NCI-H146 treated with DMSO at 0.1 percent for 48 hours (cell line): ENCODE data around the gene TMEM72.
A peak's percentile ranks its signal among the peaks of the same experiment; 100 is the strongest.

Experiments
- DNase-seq: peaks from one replicate; lab custom pipeline; 2025; ENCODE audit not compliant: unreplicated experiment; lab: John Stamatoyannopoulos, UW

TMEM72 gene

DNA sequence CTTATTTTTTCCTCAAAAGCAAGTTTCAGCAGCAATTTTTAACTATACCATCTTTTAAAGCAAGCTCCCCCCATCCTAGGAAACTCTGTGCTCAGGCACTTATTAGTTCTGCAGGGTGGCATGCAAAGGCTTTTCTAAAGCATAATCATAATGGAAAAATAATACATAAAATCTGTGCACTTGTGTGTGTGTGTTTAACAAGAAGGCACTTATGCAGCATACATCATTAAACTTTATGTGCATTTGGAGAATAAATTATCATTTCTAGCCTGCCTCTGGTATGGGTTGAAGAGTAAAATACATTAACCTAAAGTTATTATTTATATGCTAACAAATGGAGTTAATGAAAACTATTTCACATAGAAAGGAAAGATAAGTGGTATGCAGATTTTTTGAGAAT is 42.9 kb downstream of the TMEM72 start:
- no peak for DNase-seq

DNA sequence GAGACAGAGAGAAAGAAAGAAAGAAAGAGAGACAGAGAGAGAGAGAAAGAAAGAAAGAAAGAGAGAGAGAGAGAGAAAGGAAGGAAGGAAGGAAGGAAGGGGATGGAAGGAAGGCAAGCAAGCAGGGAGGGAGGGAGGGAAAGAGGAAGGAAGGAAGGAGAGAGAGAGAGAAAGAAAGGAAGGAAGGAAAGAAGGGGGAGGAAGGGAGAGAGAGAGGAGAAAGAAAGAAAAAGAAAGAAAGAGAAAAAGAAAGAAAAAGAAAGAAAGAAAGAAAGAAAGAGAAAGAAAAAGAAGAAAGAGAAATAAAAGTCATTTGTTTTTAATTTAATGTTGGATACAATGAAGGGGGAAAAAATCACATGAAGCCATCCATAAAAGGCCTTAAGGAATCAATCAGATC is 43.8 kb downstream of the TMEM72 start:
- DNase-seq, result no peak

DNA sequence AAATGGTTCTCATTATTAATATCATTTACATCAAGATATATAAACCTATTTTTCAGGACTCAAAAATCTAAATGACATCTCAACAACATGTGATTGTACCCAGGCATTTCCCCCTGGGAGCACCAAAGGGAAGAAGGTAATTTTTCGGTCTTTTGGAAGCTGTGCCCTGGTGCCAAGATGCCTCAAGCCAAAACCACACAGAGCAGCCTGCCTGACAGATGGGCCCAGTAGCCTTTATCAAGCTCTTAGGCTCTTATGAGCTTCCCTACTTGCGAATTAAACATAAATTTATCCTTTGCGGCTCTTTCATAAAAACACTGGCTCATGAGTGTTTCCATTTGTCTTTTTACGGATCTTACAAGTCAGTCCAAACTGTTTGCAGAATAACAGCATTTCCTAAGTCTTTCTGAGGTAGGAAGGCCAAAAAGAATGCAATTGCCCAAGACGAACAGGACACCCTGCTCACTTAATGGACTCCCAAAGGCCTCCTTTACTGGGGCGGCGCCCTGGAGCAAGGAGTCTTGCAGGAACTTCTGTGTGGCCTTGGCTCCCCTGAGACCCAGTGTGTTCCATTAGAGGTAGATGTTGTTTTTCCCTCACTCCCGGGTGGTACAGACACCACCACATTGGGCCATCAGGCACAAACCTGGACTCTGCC is 44.4 kb downstream of the TMEM72 start:
- no peak for DNase-seq

DNA sequence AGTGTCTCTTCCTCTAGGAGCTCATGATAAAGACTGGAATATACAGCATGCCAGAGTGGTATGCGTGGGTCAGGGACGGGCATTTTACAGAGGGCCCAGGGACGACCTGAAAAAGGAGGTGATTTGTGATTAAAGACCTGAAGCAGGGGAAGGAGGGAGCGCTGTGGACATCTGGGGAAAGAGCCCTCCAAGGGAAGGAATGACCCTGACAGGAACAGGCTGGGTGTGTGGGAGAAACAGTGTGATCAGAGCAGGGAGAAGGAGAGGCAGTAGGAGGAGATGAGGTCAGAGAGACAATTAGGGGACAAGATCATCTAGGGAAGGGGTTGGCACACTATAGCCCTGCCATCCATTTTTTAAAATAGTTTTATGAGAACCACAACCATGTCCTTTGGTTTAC is 45.1 kb downstream of the TMEM72 start:
- no peak for DNase-seq

DNA sequence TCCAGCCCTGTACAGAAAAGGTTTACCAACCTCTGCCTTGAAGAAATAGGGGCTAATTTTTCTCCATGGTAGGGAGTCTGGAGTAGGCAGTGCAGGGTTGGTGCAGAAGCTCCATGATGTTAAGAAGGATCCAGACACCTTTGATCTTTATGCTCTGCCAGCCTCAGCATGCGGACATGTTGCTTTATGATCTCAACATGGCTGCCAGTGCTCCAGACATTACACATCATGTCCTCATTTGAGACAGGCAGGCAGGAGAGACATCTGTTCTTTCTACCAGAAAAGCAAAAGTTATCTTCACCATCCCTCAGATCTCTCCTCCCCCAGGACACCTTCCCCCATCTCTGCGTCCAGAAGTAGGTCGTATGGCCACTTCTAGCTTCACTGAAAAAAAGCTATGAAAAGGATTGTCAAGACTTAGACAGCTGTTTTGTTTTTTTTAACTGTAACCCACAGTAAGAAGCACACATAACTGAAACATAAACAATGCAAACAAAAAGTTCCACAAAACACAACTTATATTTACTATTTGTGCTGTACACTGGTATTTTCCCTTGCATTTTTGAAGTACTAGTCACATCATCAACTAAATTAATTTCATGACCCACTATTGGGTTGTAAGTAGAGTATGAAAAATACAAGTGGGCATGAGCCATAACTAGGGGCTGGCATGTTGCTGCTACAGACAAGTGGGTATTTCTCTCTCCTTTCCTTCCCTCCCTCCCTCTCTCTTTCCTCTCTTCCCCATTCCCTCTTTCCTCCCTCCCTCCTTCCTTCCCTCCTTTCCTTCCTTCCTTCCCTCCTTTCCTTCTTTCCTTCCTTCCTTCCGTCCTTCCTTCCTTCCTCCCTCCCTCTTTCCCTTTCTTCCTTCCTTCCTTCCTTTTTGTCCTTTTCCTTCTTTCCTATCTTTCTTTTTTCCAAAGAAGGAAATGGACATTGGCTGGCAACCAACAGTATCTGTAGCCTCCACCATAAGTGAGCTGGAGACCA is 45.9 kb downstream of the TMEM72 start:
- no peak for DNase-seq

DNA sequence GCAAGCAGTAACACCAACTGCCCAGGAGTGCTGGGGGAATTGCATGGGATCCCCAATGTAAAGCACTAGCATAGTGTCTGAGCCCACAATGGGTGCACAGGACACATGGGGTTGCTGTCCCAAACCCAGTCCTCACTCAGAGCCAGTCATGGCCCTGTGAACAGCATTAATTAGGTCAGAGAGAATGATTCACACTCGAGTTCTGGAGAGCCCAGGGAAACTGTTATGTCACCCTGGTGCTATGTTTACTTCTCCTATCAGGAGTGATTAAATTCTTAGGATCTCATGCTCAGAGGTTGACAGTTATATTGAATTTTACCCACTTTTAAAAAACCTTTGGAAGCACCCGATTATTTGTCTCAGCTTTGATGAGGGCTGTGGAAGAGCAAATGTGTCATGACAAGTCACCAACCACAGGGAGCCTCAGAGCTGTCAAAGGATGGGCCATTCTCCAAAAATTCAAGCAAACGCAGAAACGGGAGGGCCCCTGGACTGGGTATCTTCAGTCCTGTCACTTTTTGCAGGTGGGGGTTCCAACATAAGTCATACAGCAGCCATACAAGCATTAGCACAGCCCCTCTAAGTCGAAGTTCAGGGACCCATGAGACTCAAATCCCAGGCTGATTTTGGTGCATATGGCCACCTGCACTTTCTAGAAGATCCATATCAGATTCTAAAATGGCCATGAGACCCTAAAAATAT is 47.2 kb downstream of the TMEM72 start:
- DNase-seq, result no peak

DNA sequence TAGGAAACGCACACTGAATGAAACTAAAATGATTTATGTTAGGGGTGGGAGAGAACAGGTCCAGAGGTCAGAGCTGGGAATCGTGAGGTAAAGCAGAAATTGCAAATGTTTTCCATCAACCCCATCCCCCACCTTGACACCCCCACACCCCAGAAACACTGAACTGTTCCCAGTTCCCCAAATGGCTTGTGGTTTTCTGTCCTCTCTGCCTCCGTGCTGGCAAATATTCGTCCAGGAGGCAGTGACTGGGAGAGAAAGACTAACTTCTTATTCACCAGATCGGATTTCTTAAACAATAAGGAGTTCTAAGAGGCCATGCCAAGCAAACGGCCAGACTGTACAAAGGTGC is 47.7 kb downstream of the TMEM72 start:
- no peak for DNase-seq

DNA sequence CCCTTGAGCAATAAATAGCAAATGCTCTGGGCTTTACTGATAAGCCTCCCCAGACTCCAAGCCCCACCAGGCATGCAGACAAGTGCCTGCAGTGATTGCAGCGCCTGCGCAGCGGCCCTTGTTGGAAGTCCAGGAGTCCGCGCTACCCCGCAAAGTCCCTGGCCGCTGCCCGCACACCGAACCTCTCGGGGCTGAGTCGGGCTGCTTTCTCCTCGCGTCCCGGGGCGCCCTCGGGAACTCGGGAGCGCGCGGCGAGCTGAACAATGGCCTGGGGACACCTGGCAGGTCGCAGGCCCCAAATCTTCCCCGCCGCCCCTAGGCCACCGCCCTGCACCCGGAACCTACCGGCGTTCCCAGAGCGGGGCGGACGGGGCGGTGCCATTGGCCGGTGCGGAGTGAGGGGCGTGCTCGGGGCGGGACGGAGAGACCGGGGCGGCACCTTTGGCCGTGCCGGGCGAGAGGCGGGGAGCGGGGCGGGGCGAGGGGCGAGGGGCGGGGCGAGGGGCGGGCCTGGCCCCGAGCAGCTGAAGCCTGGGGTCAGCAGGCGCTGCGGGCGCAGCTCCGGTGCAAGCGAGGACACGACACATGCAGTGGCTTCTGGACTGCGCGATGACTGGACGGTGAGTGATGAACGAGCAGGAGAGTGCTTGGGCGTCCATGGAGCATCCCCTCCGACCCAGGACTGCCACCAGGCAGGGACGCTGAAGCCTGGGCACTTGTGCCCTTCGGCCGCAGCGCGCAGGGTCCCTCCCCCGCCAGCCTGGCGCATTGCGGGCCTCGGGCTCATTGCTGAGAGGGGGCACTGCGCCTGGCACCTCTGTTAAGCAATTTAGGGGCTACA is 48.3 kb downstream of the TMEM72 start, which contains the start of gene RASSF4:
Gene RASSF4, plus strand, starts transcription at position 556 of the 841 bp plus-strand sequence. CDS start 10,401 bp downstream, outside the sequence.
- DNase-seq, result peak; percentile 64

DNA sequence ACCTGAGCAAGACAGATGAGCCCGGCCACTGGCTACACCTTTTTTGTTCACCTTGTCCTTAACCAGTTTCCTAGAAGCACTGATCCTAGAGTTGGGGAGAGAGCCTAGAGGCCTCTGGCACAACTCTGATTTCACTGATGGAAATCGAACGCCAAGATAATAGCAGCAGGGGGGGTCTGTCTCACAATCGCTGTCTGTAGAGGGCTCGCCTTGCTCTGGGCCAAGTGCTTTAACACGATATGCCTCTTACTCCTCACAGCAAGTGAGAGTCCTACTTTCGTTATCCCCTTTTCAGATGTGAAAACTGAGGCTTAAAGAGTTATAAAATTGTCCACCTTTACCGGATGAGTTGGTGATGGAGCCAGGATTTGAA is 48.9 kb downstream of the TMEM72 start:
- DNase-seq, result no peak

DNA sequence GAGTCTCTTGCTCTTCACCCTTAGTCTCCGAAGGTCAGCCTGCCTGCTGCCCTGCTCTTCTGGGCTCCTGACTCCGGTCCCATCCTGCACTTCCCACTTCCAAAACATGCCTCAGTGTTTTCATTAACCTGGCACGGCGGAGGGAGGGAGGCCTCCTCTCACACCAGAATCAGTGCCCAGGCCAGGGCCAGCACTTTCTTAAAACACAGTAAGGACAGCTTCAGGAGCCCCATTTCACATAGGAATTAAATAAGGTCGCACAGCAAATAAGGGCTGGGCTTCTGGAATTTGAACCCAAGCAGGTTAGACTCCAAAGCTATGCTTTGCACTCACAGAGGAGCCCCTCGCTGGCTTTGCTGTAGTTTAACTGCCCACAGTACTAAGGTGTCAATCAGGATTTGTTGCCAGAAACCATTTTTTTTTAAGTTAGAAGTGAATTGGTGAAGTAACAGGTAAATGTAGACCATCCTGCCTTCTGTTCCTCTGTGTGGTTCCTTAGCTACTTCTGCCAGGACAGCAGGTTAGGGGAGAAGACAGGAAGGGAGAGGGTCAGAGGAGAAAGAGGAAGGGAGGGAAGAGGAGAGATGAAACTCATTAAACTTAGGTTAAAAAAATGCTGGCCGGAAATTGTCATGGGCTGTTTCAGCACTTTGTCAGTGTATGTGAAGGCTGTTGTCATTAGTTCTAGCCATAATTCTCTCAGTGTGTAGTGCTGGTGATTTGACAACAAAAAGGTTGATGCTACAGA is 49.5 kb downstream of the TMEM72 start:
- DNase-seq, result no peak

DNA sequence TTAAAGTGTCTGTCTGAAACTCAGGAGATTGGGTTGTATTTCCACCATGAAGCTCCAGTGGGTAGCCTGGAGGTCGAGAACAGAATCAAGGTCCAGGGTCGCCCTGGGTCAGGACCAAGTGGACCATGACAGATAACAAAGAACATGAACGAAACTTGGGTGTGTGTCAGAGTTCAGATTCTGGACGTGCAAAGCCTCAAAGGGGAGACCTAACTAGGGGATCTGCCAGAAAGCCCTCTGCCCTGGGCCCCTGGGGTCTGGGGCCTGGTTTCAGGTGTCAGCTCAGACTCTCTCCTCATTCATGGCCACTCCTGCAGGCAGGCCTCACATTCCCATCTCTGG is 50.1 kb downstream of the TMEM72 start:
- no peak for DNase-seq

DNA sequence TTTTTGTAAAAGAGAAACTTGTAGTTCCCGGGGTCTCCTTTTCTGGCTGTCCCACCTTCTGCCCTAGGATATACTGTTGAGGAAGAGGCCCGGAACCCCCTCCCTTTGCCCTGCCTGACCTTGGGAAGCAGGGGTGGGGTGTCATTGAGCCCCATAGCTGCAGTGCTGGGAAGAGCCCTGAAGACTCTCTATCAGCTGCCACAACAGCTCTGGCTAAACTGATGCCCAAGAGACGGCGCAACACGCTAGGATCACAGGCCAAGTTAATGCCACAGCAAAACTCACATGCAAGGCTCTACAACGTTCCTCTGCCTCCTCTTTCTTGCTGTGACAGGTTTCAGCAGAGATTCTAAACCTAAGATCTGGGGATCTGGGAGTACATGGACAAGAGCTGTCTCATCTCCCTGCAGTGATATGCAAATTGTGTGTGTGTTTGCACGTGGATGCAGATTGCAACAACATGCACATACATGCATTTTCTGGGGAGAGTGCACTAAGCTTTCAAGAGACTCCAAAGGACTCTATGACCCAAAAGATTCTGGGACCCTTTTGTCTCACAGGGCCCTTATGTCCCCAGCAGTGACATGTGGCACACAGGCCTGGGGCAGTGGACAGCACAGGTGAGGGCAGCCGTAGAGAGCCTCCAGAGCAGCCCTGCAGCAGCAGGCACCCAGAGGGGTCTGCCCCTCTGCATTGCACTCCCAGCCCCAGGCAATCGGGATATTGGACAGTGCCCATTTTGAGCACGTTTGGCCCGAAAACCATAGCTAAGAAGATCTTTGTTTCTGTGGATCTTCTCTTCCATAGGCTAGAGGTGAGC is 51.0 kb downstream of the TMEM72 start:
- no peak for DNase-seq

DNA sequence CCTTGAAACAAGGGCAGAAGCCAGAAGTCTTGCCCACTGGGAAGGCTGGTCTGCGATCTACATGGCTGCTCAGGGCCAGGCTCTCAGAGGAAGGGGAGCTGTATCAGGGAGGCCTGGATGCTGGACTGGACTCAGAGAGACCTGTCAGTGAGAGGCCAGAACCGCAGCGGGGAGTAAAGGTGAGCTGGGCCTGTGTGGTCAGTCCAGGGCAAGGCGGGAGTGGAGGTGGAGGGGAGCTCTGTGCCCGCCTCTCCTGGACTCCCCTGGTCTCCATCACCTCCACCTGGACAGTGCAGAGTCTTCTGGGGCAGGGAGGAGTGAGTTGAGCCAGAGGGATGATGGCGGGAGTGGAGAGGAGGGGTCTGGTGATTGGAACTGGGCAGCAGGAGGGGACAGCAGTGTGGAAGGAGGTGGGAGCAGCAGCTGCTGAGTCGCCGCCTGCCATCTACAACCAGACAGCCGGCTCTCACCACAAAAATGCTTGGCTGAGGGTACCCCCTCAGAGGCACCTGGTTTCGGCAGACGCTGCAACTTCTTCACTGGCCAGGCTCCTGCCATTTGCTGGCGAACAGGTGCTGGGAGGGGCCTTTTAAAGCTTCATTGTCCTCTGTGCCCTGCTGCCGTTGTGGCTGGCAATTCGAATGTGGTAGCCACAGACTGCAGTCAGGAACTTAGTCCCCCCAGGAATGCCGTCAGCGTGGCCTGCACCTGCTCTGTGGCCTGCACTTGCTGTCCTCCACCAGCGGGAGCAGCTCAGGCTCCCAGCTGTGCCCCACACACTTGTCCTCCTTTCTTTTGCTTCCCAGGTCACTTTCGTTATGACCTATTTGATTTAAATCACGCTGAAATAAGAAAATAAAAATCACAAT is 52.0 kb downstream of the TMEM72 start:
- DNase-seq, result no peak

DNA sequence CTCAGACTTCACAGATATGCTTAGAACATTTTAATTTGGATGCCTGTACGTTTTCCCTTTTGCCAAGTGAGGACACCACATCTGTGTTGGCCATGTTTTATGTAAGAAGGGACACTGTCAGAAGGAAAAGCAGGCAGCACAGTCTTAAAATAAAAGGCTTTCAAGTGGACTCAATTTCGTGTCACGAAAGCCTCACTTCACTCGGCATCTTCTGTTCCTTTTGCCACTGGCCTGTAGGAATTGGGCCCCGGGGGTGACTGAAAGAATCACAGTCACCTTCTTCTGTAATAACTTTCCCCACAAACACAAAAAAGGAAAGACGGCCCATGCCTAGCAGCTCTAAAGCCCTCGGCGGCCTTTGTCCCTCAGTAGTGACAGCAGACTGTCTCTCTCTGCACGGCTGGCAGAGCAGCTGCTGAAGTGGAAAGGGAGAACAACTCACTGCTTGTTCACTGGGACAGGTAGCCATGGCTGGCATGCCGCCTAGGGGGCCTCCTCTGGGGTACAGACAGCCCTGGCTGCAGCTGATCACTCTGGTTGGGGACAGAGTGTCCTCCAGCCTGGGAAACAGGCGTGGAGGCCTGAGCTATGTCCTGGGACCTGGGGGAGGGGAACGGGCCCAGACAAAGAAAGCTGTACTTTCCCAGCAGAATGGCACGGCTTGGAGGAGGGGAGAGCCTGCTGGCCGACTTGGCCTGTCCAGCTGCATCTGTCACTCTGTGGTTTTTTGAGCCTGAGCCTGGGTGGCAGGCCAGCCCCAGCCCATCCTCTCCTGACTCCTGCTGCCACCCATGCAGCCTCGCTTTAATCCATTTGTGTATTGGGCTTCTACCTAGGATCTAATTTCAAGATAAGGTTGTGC is 52.9 kb downstream of the TMEM72 start:
- DNase-seq, result no peak

DNA sequence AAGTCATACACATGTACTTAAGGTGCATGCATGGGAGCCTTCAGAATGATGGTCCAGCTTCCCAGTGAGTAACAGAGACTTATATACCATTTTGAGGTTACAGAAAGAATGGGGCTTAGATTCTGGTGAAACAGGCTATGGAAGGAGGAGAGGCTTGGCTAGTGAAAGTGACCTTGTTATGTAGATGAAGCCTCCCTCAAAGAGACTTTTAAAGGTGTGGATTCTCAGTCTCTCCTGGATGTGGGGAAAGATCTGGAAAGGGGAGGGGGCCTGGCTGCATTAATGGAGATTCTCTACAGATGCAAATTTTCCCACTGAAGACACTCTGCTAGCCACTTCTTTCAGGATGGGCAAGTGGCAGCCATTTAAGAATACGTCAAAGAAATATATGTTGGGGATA is 54.0 kb downstream of the TMEM72 start:
- DNase-seq, result no peak

DNA sequence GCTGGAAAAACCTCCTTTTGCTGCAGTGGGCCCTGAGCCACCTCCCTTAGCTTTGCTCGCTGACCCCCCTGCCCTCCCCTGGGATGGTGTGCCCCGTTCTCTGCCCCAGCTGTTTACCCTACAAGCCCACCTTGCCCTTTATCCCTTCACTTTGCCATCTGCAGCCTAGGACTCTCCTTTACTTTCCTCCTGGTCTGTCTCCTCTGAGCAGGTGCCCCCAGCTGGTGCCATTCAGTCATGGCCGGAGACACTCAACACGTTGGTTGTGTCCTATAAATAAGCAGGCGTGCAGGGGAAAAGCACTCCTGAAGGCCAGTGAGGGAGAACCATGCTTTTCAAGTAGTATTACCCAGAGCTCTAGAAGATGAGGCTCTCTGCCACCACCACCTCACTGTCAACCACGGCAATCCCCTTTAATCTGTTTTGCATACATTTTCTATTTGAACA is 54.5 kb downstream of the TMEM72 start:
- no peak for DNase-seq

DNA sequence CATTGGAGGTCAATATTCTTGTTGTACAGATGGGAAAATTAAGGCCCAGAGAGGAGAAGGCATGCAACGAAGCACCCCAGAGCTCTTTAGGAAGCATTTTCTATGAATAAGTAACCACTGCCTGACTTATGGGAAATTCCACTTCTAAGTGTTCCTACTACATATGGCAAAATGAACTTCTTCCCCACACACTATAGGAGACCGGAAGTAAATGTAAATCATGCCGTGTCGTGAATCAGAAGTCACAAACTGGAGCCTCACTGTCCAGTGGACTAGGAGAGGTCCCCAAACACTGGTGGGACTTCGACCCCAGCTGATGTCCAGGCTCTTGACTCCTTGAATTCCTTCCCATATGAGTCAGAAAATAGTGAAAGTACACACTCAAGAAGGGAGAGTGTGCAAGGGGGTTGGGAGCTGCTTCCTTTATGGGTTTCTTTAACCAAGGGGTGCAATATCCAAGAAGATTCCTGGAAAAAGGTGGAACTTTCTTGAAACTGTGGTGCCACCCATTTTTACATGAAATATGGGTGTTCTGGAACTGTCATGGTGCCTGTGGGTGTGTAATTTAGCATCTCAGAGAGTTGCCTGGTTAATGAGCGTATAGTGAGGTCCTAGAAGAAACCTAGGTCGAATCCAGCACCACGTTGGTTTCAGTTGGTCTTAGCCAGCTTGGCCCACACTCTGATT is 55.1 kb downstream of the TMEM72 start:
- no peak for DNase-seq
